ENCODE results near the gene GNG7.

- TF ChIP-seq POLR2A (IDR thresholded peaks at IDR 0.05; ENCODE audit: low read depth, low read length), result no peak
- TF ChIP-seq CTCF (IDR thresholded peaks at IDR 0.05; ENCODE audit: extremely low read depth in 1 of 2, insufficient read depth in 1 of 2, low read depth in 1 of 2, low read length in 2 of 2), result no peak
- no peak for TF ChIP-seq EZH2 (IDR thresholded peaks at IDR 0.05; ENCODE audit: borderline replicate concordance, low read depth, low read length, severe bottlenecking)
- no peak for TF ChIP-seq MYC (IDR thresholded peaks at IDR 0.05; ENCODE audit: low read depth, low read length)
- TF ChIP-seq MAX (IDR thresholded peaks at IDR 0.05; ENCODE audit: insufficient read depth, insufficient read length), result no peak
- TF ChIP-seq JUN (IDR thresholded peaks at IDR 0.05; ENCODE audit: borderline replicate concordance, insufficient read depth, insufficient read length, low read depth), result no peak
- no peak for TF ChIP-seq POLR2AphosphoS5 (IDR thresholded peaks at IDR 0.05; ENCODE audit: insufficient read depth, low read depth, low read length)
- TF ChIP-seq GATA2 (IDR thresholded peaks at IDR 0.05; ENCODE audit: insufficient read depth, insufficient read length, low read depth, low read length), result no peak
- TF ChIP-seq FOS (IDR thresholded peaks at IDR 0.05; ENCODE audit: borderline replicate concordance, insufficient read depth, low read length), result no peak
These were observed 40.6 kb upstream of the GNG7 start for GRCh38 chr19:2743099-2743498.

Data from endothelial cell of umbilical vein (primary cell).